Measurements from ENCODE around the gene STX2.

DNA sequence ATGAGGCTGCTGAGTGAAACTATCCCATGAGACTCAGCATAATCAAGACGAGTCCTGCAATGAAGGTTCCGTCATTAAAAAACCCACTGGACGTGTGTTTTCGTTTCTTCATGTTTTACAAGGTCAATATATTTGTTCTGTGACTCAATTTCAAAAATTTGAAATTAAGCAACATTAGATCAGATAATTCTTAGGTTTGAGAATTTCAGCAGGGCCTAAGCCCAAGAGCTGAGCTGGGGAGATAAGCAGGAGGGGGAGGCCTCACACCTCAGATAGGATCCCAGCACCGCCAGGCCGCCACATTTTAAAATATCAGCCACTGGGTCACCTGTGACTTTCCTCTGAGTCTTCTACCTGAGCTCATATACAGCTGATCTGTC, 13.3 kb downstream of the STX2 start:
- TF ChIP-seq, protein P1, sequence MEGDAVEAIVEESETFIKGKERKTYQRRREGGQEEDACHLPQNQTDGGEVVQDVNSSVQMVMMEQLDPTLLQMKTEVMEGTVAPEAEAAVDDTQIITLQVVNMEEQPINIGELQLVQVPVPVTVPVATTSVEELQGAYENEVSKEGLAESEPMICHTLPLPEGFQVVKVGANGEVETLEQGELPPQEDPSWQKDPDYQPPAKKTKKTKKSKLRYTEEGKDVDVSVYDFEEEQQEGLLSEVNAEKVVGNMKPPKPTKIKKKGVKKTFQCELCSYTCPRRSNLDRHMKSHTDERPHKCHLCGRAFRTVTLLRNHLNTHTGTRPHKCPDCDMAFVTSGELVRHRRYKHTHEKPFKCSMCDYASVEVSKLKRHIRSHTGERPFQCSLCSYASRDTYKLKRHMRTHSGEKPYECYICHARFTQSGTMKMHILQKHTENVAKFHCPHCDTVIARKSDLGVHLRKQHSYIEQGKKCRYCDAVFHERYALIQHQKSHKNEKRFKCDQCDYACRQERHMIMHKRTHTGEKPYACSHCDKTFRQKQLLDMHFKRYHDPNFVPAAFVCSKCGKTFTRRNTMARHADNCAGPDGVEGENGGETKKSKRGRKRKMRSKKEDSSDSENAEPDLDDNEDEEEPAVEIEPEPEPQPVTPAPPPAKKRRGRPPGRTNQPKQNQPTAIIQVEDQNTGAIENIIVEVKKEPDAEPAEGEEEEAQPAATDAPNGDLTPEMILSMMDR (IDR thresholded peaks at IDR 0.05; ENCODE audit: poor library complexity) = no peak
- no peak for TF ChIP-seq EZH2phosphoT487 (IDR thresholded peaks at IDR 0.05; ENCODE audit: low read depth, severe bottlenecking, unreplicated experiment)

Data from hepatocyte (in vitro differentiated cells).